Neural cell (in vitro differentiated cells): ENCODE results near the gene PCDHA6. TPM values are rescaled to one million over a fixed set of nuclear protein-coding genes. Genes with fewer than 3 reads are reported as not detected.
"Not testable (repeated sequence)": the region's sequence is repeated elsewhere in the genome, so short reads cannot be mapped to it uniquely, and the experiment has no call there.

Experiments used
- H2AFZ ChIP-seq: fragments of 200-600, 300-800 bp; sonication (generic), shearing (Covaris generic); 2 replicates; pipeline ENCODE4 v1.6.0; 2014; ENCODE audit warnings: low read depth, mild to moderate bottlenecking, antibody characterized with exemption, low read length, moderate library complexity
- H3F3A ChIP-seq: fragments of 200-600 bp; shearing (Covaris generic); 2 replicates; pipeline ENCODE4 v1.6.1; 2016; ENCODE audit warnings: mild to moderate bottlenecking, moderate library complexity, mixed read lengths, antibody characterized with exemption, low read length; ENCODE audit not compliant: insufficient read depth, poor library complexity, severe bottlenecking
- H3K27ac ChIP-seq: fragments of 200-600, 300-800 bp; sonication (generic), shearing (Covaris generic); 2 replicates; pipeline ENCODE4 v1.5.1; 2014; ENCODE audit warnings: mild to moderate bottlenecking, low read length, moderate library complexity
- H3K27me3 ChIP-seq: fragments of 300-800, 200-600 bp; sonication (generic), shearing (Covaris generic); 2 replicates; pipeline ENCODE4 v1.6.0; 2014; ENCODE audit warnings: mild to moderate bottlenecking, low read depth, low read length, moderate library complexity; ENCODE audit not compliant: insufficient read depth
- H3K36me3 ChIP-seq: fragments of 300-800, 200-600 bp; sonication (generic), shearing (Covaris generic); 2 replicates; pipeline ENCODE4 v1.5.1; 2014; ENCODE audit warnings: mild to moderate bottlenecking, antibody characterized with exemption, low read length, moderate library complexity; ENCODE audit not compliant: insufficient read depth
- H3K4me2 ChIP-seq: fragments of 300-800, 200-600 bp; sonication (generic), shearing (Covaris generic); 2 replicates; pipeline ENCODE4 v1.6.0; 2014; ENCODE audit warnings: mild to moderate bottlenecking, low read length
- H3K4me3 ChIP-seq: fragments of 300-800, 200-600 bp; sonication (generic), shearing (Covaris generic); 2 replicates; pipeline ENCODE4 v1.5.1; 2014; ENCODE audit warnings: mild to moderate bottlenecking, low read length, moderate library complexity
- H3K79me2 ChIP-seq: fragments of 200-600 bp; shearing (Covaris generic); replicated peaks from 2 replicates; pipeline ENCODE4 v1.6.0; 2014; ENCODE audit warnings: mild to moderate bottlenecking, low read length, moderate library complexity; ENCODE audit not compliant: insufficient read depth
- H3K9ac ChIP-seq: fragments of 300-800, 200-600 bp; sonication (generic), shearing (Covaris generic); 2 replicates; pipeline ENCODE4 v1.6.1; 2016; ENCODE audit warnings: mild to moderate bottlenecking, low read length, mixed read lengths
- H3K9me2 ChIP-seq: fragments of 200-600 bp; shearing (Covaris generic); 2 replicates; pipeline ENCODE4 v1.6.1; 2016; ENCODE audit warnings: mild to moderate bottlenecking, low read length, mixed read lengths; ENCODE audit not compliant: insufficient read depth
- H3K9me3 ChIP-seq: fragments of 200-600, 300-800 bp; sonication (generic), shearing (Covaris generic); 2 replicates; pipeline ENCODE4 v1.6.1; 2016; ENCODE audit warnings: mild to moderate bottlenecking, mixed run types, low read length, moderate library complexity, mixed read lengths
- H4K20me1 ChIP-seq: fragments of 200-600 bp; shearing (Covaris generic); 2 replicates; pipeline ENCODE4 v1.6.1; 2016; ENCODE audit warnings: mild to moderate bottlenecking, mixed run types; ENCODE audit not compliant: insufficient read depth
- EP300 ChIP-seq: fragments of 450-650 bp; conservative IDR thresholded peaks from 2 replicates; pipeline ENCODE4 v1.6.1; 2014; ENCODE audit warnings: antibody characterized with exemption, mild to moderate bottlenecking, moderate library complexity; ENCODE audit not compliant: poor library complexity, severe bottlenecking
- EZH2 ChIP-seq: fragments of 200-600, 300-800 bp; shearing (Covaris generic), sonication (generic); IDR thresholded peaks from 2 replicates; pipeline ENCODE4 v1.6.1; 2014; ENCODE audit warnings: antibody characterized with exemption, low read length, borderline replicate concordance, mild to moderate bottlenecking; ENCODE audit not compliant: insufficient read depth, poor library complexity, severe bottlenecking
- MXI1 ChIP-seq: fragments of 450-650 bp; conservative IDR thresholded peaks from 2 replicates; pipeline ENCODE4 v1.6.1; 2014; ENCODE audit warnings: antibody characterized with exemption, mild to moderate bottlenecking; ENCODE audit not compliant: poor library complexity, severe bottlenecking
- POLR2AphosphoS5 ChIP-seq: IDR thresholded peaks from 2 replicates; pipeline ENCODE4 v1.6.1; 2012
- RAD21 ChIP-seq: fragments of 450-650 bp; conservative IDR thresholded peaks from 2 replicates; pipeline ENCODE4 v1.6.1; 2014; ENCODE audit warnings: antibody characterized with exemption, mild to moderate bottlenecking, moderate library complexity
- SMC3 ChIP-seq: fragments of 450-650 bp; conservative IDR thresholded peaks from 2 replicates; pipeline ENCODE4 v1.6.1; 2014; ENCODE audit warnings: antibody characterized with exemption, mild to moderate bottlenecking, moderate library complexity; ENCODE audit not compliant: poor library complexity
- TAF1 ChIP-seq: IDR thresholded peaks from 2 replicates; pipeline ENCODE4 v1.6.1; 2012; ENCODE audit warnings: low read depth
- polyA plus RNA-seq: library from polyadenylated mRNA; depleted of rRNA; stranded (reverse); fragments of >200 nt; gene quantifications from 2 replicates; pipeline ENCODE4 v1.2.3, GENCODE V29; 2014
- TF ChIP-seq, protein P1 (sequence below): IDR thresholded peaks from 2 replicates; pipeline ENCODE4 v1.6.1; 2012; ENCODE audit warnings: borderline replicate concordance
- TF ChIP-seq, protein P2 (sequence below): fragments of 450-650 bp; IDR thresholded peaks from 2 replicates; pipeline ENCODE4 v1.5.1; 2014; ENCODE audit warnings: antibody characterized with exemption, mild to moderate bottlenecking, moderate library complexity; ENCODE audit not compliant: poor library complexity, severe bottlenecking

Gene PCDHA6
- polyA plus RNA-seq, 1 donor from 2014 or later = 3.6 TPM

DNA sequence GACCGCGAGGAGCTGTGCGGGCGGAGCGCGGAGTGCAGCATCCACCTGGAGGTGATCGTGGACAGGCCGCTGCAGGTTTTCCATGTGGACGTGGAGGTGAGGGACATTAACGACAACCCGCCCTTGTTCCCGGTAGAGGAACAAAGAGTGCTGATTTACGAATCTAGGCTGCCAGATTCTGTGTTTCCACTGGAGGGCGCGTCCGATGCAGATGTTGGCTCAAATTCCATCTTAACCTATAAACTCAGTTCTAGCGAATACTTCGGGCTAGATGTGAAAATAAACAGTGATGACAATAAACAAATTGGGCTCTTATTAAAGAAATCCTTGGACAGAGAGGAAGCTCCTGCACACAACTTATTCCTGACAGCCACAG, 590 bp downstream of the PCDHA6 start:
- H3K4me2 ChIP-seq = no peak overlapping the region
- no peak overlapping the region for H3K4me3 ChIP-seq
- H3K36me3 ChIP-seq = peaks cover 26% of the 10 kb centered on the region
- H3F3A ChIP-seq = no peaks in the 10 kb centered on the region
- TF ChIP-seq EP300 (no peak), EZH2 (no peak), POLR2AphosphoS5 (no peak), TAF1 (no peak), SMC3 (no peak), MXI1 (no peak), RAD21 (no peak)
- TF ChIP-seq, protein P1, sequence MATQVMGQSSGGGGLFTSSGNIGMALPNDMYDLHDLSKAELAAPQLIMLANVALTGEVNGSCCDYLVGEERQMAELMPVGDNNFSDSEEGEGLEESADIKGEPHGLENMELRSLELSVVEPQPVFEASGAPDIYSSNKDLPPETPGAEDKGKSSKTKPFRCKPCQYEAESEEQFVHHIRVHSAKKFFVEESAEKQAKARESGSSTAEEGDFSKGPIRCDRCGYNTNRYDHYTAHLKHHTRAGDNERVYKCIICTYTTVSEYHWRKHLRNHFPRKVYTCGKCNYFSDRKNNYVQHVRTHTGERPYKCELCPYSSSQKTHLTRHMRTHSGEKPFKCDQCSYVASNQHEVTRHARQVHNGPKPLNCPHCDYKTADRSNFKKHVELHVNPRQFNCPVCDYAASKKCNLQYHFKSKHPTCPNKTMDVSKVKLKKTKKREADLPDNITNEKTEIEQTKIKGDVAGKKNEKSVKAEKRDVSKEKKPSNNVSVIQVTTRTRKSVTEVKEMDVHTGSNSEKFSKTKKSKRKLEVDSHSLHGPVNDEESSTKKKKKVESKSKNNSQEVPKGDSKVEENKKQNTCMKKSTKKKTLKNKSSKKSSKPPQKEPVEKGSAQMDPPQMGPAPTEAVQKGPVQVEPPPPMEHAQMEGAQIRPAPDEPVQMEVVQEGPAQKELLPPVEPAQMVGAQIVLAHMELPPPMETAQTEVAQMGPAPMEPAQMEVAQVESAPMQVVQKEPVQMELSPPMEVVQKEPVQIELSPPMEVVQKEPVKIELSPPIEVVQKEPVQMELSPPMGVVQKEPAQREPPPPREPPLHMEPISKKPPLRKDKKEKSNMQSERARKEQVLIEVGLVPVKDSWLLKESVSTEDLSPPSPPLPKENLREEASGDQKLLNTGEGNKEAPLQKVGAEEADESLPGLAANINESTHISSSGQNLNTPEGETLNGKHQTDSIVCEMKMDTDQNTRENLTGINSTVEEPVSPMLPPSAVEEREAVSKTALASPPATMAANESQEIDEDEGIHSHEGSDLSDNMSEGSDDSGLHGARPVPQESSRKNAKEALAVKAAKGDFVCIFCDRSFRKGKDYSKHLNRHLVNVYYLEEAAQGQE = no peak
- TF ChIP-seq, protein P2, sequence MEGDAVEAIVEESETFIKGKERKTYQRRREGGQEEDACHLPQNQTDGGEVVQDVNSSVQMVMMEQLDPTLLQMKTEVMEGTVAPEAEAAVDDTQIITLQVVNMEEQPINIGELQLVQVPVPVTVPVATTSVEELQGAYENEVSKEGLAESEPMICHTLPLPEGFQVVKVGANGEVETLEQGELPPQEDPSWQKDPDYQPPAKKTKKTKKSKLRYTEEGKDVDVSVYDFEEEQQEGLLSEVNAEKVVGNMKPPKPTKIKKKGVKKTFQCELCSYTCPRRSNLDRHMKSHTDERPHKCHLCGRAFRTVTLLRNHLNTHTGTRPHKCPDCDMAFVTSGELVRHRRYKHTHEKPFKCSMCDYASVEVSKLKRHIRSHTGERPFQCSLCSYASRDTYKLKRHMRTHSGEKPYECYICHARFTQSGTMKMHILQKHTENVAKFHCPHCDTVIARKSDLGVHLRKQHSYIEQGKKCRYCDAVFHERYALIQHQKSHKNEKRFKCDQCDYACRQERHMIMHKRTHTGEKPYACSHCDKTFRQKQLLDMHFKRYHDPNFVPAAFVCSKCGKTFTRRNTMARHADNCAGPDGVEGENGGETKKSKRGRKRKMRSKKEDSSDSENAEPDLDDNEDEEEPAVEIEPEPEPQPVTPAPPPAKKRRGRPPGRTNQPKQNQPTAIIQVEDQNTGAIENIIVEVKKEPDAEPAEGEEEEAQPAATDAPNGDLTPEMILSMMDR = no peak
- H3K9me3 ChIP-seq = peaks cover 38% of the 10 kb centered on the region
- H4K20me1 ChIP-seq = no peaks in the 10 kb centered on the region
- no peak overlapping the region for H3K9ac ChIP-seq
- no peaks in the 10 kb centered on the region for H3K27me3 ChIP-seq
- H2AFZ ChIP-seq = no peak overlapping the region
- H3K27ac ChIP-seq = no peak overlapping the region
- no peaks in the 10 kb centered on the region for H3K9me2 ChIP-seq
- peaks cover 40% of the 10 kb centered on the region for H3K79me2 ChIP-seq

DNA sequence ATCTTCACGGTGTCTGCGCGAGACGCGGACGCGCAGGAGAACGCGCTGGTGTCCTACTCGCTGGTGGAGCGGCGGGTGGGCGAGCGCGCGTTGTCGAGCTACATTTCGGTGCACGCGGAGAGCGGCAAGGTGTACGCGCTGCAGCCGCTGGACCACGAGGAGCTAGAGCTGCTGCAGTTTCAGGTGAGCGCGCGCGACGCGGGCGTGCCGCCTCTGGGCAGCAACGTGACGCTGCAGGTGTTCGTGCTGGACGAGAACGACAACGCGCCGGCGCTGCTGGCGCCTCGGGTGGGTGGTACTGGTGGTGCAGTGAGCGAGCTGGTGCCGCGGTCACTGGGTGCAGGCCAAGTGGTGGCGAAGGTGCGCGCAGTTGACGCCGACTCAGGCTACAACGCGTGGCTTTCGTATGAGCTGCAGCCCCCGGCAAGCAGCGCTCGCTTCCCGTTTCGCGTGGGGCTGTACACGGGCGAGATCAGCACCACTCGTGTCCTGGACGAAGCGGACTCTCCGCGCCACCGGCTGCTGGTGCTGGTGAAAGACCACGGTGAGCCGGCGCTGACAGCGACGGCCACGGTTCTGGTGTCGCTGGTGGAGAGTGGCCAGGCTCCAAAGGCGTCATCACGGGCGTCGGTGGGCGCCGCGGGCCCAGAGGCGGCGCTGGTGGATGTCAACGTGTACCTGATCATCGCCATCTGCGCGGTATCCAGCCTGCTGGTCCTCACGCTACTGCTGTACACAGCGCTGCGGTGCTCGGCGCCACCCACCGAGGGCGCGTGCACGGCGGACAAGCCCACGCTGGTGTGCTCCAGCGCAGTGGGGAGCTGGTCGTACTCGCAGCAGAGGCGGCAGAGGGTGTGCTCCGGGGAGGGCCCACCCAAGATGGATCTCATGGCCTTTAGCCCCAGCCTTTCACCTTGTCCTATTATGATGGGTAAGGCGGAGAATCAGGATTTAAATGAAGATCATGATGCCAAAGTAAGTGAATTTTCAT, 2.0 kb downstream of the PCDHA6 start:
- H3K4me3 ChIP-seq, H3K4me2 ChIP-seq, H3F3A ChIP-seq, H3K27me3 ChIP-seq, H3K9me2 ChIP-seq, H2AFZ ChIP-seq, H4K20me1 ChIP-seq, H3K9ac ChIP-seq, H3K27ac ChIP-seq: not testable (repeated sequence)
- Histone ChIP-seq H3K36me3 (peaks cover 23% of the 10 kb centered on the region), H3K79me2 (peaks cover 39% of the 10 kb centered on the region), H3K9me3 (peaks cover 42% of the 10 kb centered on the region)
